ENCODE measurements around the gene ISG15.
"Not testable (repeated sequence)": the region's sequence is repeated elsewhere in the genome, so short reads cannot be mapped to it uniquely, and the experiment has no call there.

The ISG15 gene

GRCh38 chr1:1030867-1031658 lies 17.8 kb downstream of the ISG15 start:
- FAIRE-seq = not testable (repeated sequence)

GRCh38 chr1:1031659-1032235 lies 18.4 kb downstream of the ISG15 start:
- no peak for FAIRE-seq

GRCh38 chr1:1032424-1032823 lies 19.1 kb downstream of the ISG15 start:
- FAIRE-seq = no peak

GRCh38 chr1:1033009-1033587 lies 19.8 kb downstream of the ISG15 start:
- FAIRE-seq = no peak

GRCh38 chr1:1033731-1034438 lies 20.6 kb downstream of the ISG15 start:
- FAIRE-seq = no peak

- no peak for FAIRE-seq
Observed at GRCh38 chr1:1034439-1034781, 21.1 kb downstream of the ISG15 start.

- no peak for FAIRE-seq
Observed at GRCh38 chr1:1035291-1035943, 22.1 kb downstream of the ISG15 start.

- FAIRE-seq = no peak
Observed at GRCh38 chr1:1037366-1038327, 24.4 kb downstream of the ISG15 start.

- no peak for FAIRE-seq
Observed at GRCh38 chr1:1038694-1039093, 25.4 kb downstream of the ISG15 start.

- FAIRE-seq = no peak
Observed at GRCh38 chr1:1039145-1039910, 26.0 kb downstream of the ISG15 start.

- no peak for FAIRE-seq
Observed at GRCh38 chr1:1040004-1040991, 27.0 kb downstream of the ISG15 start.

- no peak for FAIRE-seq
Observed at GRCh38 chr1:1041092-1041523, 27.8 kb downstream of the ISG15 start.

- no peak for FAIRE-seq
Observed at GRCh38 chr1:1041873-1042272, 28.6 kb downstream of the ISG15 start.

- no peak for FAIRE-seq
Observed at GRCh38 chr1:1042835-1043234, 29.5 kb downstream of the ISG15 start.

GRCh38 chr1:1043411-1043810 lies 30.1 kb downstream of the ISG15 start:
- FAIRE-seq = no peak

GRCh38 chr1:1043921-1044320 lies 30.6 kb downstream of the ISG15 start:
- FAIRE-seq = no peak

- FAIRE-seq = no peak
Observed at GRCh38 chr1:1044455-1045078, 31.3 kb downstream of the ISG15 start.

GRCh38 chr1:1045129-1045528 lies 31.8 kb downstream of the ISG15 start:
- no peak for FAIRE-seq

- FAIRE-seq = no peak
Observed at GRCh38 chr1:1046243-1046642, 32.9 kb downstream of the ISG15 start.

Data from islet of Langerhans (tissue), 1 donor.